Measurements from ENCODE around the gene ORC6.

GRCh38 chr16:46732561-46732960 is 43.1 kb downstream of the ORC6 start:
- no peak for TF ChIP-seq ZSCAN30 (tag by site-specific recombination; IDR thresholded peaks at IDR 0.05)
- no peak for TF ChIP-seq ZNF302 (tag by site-specific recombination; IDR thresholded peaks at IDR 0.05; ENCODE audit: low read depth)
- TF ChIP-seq ZNF274 (IDR thresholded peaks at IDR 0.05; ENCODE audit: low read length) = no peak
- TF ChIP-seq ZNF274 (tag by site-specific recombination; IDR thresholded peaks at IDR 0.05; ENCODE audit: borderline replicate concordance) = no peak
- no peak for TF ChIP-seq CTCF (tag by site-specific recombination; IDR thresholded peaks at IDR 0.05)

All from HEK293 (cell line).